BE2C (cell line): Measurements from ENCODE around the gene TMEM25.

Source experiments
- DNase-seq: peaks from one replicate; pipeline ENCODE4 v3.0.0-alpha.2; 2020
- H3K27me3 ChIP-seq: fragments of 250-450 bp; sonication (Bioruptor Pico); 2 replicates; pipeline ENCODE4 v1.5.1; 2020; ENCODE audit warnings: mild to moderate bottlenecking
- H3K36me3 ChIP-seq: fragments of 250-450 bp; sonication (Bioruptor Pico); 2 replicates; pipeline ENCODE4 v1.5.1; 2020; ENCODE audit warnings: mild to moderate bottlenecking
- H3K4me1 ChIP-seq: fragments of 250-450 bp; sonication (Bioruptor Pico); 2 replicates; pipeline ENCODE4 v1.5.1; 2020
- H3K4me3 ChIP-seq: 2 replicates; pipeline ENCODE4 v1.5.1; 2011; ENCODE audit warnings: low read depth, low read length
- H3K9me3 ChIP-seq: fragments of 250-450 bp; sonication (Bioruptor Pico); 2 replicates; pipeline ENCODE4 v1.5.1; 2020
- TF ChIP-seq, protein P1 (sequence below): IDR thresholded peaks from 2 replicates; pipeline ENCODE4 v1.5.1; 2012; ENCODE audit warnings: mild to moderate bottlenecking, low read depth, low read length

TMEM25 gene

DNA sequence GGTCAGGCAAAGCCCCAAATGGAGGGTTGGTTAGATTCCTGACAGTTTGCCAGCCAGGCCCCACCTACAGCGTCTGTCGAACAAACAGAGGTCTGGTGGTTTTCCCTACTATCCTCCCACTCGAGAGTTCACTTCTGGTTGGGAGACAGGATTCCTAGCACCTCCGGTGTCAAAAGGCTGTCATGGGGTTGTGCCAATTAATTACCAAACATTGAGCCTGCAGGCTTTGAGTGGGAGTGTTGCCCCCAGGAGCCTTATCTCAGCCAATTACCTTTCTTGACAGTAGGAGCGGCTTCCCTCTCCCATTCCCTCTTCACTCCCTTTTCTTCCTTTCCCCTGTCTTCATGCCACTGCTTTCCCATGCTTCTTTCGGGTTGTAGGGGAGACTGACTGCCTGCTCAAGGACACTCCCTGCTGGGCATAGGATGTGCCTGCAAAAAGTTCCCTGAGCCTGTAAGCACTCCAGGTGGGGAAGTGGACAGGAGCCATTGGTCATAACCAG is 8.4 kb upstream of the TMEM25 start:
- Histone ChIP-seq H3K36me3 (peaks cover 70% of the 10 kb centered on the region), H3K4me1 (no peaks in the 10 kb centered on the region), H3K4me3 (no peak overlapping the region), H3K27me3 (no peaks in the 10 kb centered on the region), H3K9me3 (no peaks in the 10 kb centered on the region)
- TF ChIP-seq, protein P1, sequence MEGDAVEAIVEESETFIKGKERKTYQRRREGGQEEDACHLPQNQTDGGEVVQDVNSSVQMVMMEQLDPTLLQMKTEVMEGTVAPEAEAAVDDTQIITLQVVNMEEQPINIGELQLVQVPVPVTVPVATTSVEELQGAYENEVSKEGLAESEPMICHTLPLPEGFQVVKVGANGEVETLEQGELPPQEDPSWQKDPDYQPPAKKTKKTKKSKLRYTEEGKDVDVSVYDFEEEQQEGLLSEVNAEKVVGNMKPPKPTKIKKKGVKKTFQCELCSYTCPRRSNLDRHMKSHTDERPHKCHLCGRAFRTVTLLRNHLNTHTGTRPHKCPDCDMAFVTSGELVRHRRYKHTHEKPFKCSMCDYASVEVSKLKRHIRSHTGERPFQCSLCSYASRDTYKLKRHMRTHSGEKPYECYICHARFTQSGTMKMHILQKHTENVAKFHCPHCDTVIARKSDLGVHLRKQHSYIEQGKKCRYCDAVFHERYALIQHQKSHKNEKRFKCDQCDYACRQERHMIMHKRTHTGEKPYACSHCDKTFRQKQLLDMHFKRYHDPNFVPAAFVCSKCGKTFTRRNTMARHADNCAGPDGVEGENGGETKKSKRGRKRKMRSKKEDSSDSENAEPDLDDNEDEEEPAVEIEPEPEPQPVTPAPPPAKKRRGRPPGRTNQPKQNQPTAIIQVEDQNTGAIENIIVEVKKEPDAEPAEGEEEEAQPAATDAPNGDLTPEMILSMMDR = peak; percentile 69
- peak; percentile 46 for DNase-seq

DNA sequence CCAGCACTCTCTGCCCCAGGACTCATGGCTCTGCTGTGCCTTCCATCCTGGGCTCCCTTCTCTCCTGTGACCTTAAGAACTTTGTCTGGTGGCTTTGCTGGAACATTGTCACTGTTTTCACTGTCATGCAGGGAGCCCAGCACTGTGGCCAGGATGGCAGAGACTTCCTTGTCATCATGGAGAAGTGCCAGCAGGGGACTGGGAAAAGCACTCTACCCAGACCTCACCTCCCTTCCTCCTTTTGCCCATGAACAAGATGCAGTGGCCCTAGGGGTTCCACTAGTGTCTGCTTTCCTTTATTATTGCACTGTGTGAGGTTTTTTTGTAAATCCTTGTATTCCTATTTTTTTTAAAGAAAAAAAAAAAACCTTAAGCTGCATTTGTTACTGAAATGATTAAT is 6.6 kb upstream of the TMEM25 start:
- TF ChIP-seq, protein P1 = no peak
- peaks cover 57% of the 10 kb centered on the region for H3K36me3 ChIP-seq
- H3K27me3 ChIP-seq = no peaks in the 10 kb centered on the region

DNA sequence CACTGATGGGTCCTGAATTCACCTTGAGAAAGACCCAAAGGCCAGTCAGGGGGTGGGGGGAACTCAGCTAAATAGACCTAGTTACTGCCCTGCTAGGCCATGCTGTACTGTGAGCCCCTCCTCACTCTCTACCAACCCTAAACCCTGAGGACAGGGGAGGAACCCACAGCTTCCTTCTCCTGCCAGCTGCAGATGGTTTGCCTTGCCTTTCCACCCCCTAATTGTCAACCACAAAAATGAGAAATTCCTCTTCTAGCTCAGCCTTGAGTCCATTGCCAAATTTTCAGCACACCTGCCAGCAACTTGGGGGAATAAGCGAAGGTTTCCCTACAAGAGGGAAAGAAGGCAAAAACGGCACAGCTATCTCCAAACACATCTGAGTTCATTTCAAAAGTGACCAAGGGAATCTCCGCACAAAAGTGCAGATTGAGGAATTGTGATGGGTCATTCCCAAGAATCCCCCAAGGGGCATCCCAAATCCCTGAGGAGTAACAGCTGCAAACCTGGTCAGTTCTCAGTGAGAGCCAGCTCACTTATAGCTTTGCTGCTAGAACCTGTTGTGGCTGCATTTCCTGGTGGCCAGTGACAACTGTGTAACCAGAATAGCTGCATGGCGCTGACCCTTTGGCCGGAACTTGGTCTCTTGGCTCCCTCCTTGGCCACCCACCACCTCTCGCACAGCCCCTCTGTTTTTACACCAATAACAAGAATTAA is 6.1 kb upstream of the TMEM25 start:
- Histone ChIP-seq H3K4me3 (no peak overlapping the region), H3K36me3 (peaks cover 52% of the 10 kb centered on the region), H3K9me3 (no peaks in the 10 kb centered on the region), H3K4me1 (no peaks in the 10 kb centered on the region), H3K27me3 (no peaks in the 10 kb centered on the region)
- no peak for DNase-seq
- TF ChIP-seq, protein P1 = no peak

More for the DNA sequence above, 6.6 kb upstream of the TMEM25 start:
- Histone ChIP-seq H3K9me3 (no peaks in the 10 kb centered on the region), H3K4me3 (no peak overlapping the region), H3K4me1 (no peaks in the 10 kb centered on the region)
- no peak for DNase-seq

DNA sequence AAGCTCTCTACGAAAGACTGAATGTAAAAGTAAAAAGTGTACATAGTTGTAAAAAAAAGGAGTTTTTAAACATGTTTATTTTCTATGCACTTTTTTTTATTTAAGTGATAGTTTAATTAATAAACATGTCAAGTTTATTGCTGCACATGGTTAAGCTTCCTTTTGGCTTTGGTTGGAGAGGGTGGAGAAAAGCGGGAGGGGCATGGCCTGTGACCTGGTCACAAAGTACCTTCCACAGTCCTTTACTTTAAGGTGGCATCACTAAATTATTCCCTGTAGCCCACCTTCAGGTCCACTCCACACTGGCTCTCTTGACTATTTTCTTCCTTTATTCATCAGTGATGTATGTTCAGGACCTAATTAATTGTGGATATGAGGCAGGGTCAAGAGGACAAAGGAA is 4.3 kb upstream of the TMEM25 start:
- no peak overlapping the region for H3K4me3 ChIP-seq
- H3K36me3 ChIP-seq = peaks cover 34% of the 10 kb centered on the region
- no peaks in the 10 kb centered on the region for H3K9me3 ChIP-seq
- no peaks in the 10 kb centered on the region for H3K4me1 ChIP-seq
- H3K27me3 ChIP-seq = no peaks in the 10 kb centered on the region
- no peak for DNase-seq
- TF ChIP-seq, protein P1 = no peak

DNA sequence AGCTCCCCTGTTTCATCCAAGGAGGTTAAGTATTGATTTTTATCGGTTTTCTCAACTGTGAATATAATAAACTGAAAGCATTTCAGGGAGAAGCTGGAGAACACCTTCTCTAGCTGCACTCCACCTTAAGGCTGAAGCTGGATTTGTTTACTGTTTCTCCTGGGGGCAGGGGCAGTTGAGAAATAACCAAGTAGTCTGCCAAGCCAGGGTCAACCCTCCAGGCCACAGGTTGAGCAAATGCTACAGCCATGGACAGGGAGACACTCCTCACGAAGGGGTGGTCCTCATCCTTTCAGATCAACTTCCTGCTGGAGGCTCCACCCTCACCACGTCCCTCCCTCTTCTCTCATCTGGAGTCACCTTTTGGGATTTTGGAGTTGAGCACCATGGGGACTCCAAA is 3.9 kb upstream of the TMEM25 start, which contains the start of gene TTC36:
TTC36 (plus strand) TSS at position 366 of the 400 bp plus-strand sequence; CDS start at position 387, 21 bp downstream.
- DNase-seq = no peak
- H3K27me3 ChIP-seq = no peaks in the 10 kb centered on the region
- no peaks in the 10 kb centered on the region for H3K4me1 ChIP-seq
- no peaks in the 10 kb centered on the region for H3K9me3 ChIP-seq
- TF ChIP-seq, protein P1 = no peak
- H3K36me3 ChIP-seq = peaks cover 30% of the 10 kb centered on the region
- H3K4me3 ChIP-seq = no peak within 1 kb of the TSS

DNA sequence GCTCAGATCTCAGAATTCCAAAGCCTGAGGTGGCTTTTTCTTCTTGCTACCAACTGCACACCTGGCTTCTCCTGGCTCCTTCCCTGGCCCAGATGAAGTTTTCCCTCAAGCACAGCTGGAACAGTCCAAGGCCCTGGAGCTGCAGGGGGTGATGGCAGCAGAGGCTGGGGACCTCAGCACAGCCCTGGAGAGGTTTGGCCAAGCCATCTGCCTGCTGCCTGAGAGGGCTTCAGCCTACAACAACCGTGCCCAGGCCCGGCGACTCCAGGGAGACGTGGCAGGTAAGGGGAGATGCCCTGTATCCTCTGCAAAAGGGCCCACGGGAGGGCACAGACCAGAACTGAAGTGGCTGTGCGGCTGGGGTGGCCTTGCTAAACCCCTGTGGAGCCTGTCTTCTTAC is 2.5 kb upstream of the TMEM25 start:
- Histone ChIP-seq H3K4me1 (no peaks in the 10 kb centered on the region), H3K4me3 (no peak overlapping the region), H3K9me3 (no peaks in the 10 kb centered on the region), H3K36me3 (peaks cover 16% of the 10 kb centered on the region), H3K27me3 (no peaks in the 10 kb centered on the region)
- no peak for DNase-seq
- TF ChIP-seq, protein P1 = no peak
